Liver (tissue), 3 donors: Measurements from ENCODE around the gene DNAH7.

Source experiments
- ATF3 ChIP-seq: IDR thresholded peaks from 2 replicates; pipeline ENCODE4 v1.6.1; 2016; ENCODE audit warnings: antibody characterized with exemption
- CTCF ChIP-seq: fragments of 150-350 bp; IDR thresholded peaks from 2 replicates; pipeline ENCODE4 v1.5.1; 2017; ENCODE audit warnings: improper control_type of control experiment, low read depth, low read length; ENCODE audit not compliant: missing input control
- EGR1 ChIP-seq, 2 donors: IDR thresholded peaks; 2 replicates each; pipeline ENCODE4 v1.6.1; 2016 to 2018; ENCODE audit warnings: antibody characterized with exemption in 2 of 2, low read depth in 2 of 2
- GABPA ChIP-seq, 2 donors: IDR thresholded peaks in 1 of 2; conservative IDR thresholded peaks in 1 of 2; 2 replicates each; pipeline ENCODE4 v1.6.1; 2016; ENCODE audit warnings: antibody characterized with exemption in 2 of 2, mild to moderate bottlenecking in 1 of 2, moderate library complexity in 1 of 2
- JUND ChIP-seq, 2 donors: IDR thresholded peaks; 2 replicates each; pipeline ENCODE4 v1.6.1; 2016; ENCODE audit warnings: antibody characterized with exemption in 2 of 2
- MAX ChIP-seq: IDR thresholded peaks from 2 replicates; pipeline ENCODE4 v1.6.1; 2016; ENCODE audit warnings: antibody characterized with exemption
- RAD21 ChIP-seq, 2 donors: IDR thresholded peaks; 2 replicates each; pipeline ENCODE4 v1.6.1; 2016; ENCODE audit warnings: antibody characterized with exemption in 2 of 2, mild to moderate bottlenecking in 2 of 2
- SP1 ChIP-seq: IDR thresholded peaks from 2 replicates; pipeline ENCODE4 v1.6.1; 2018; ENCODE audit warnings: antibody characterized with exemption, mild to moderate bottlenecking
- TAF1 ChIP-seq: conservative IDR thresholded peaks from 2 replicates; pipeline ENCODE4 v1.6.1; 2016; ENCODE audit warnings: antibody characterized with exemption, mild to moderate bottlenecking
- YY1 ChIP-seq: IDR thresholded peaks from 2 replicates; pipeline ENCODE4 v1.6.1; 2016; ENCODE audit warnings: antibody characterized with exemption, mild to moderate bottlenecking
- ZBTB33 ChIP-seq: IDR thresholded peaks from 2 replicates; pipeline ENCODE4 v1.6.1; 2016; ENCODE audit warnings: antibody characterized with exemption
- donor health status: healthy.
- donor health status: healthy.

- TF ChIP-seq CTCF (no peak), RAD21 (IDR thresholded peaks at IDR 0.05) (no peak), ZBTB33 (no peak), JUND (IDR thresholded peaks at IDR 0.05) (no peak), SP1 (no peak), EGR1 (IDR thresholded peaks at IDR 0.05; ENCODE audit: low read depth in 2 of 2) (no peak), TAF1 (no peak), ATF3 (no peak), GABPA (IDR thresholded peaks at IDR 0.05 in 1 of 2, conservative IDR thresholded peaks at IDR 0.05 in 1 of 2) (no peak), YY1 (no peak), MAX (no peak)
These were observed 197.3 kb downstream of the DNAH7 start for GRCh38 chr2:195871326-195871725.
